Smooth muscle cell (in vitro differentiated cells): ENCODE measurements around the gene SYPL1. TPM values are rescaled to one million over a fixed set of nuclear protein-coding genes. Genes with fewer than 3 reads are reported as not detected.

Experiments used
- DNase-seq: peaks from one replicate; lab custom pipeline; 2025; ENCODE audit not compliant: unreplicated experiment; lab: John Stamatoyannopoulos, UW
- H2AFZ ChIP-seq: fragments of 200-600 bp; sonication (generic); 2 replicates; pipeline ENCODE4 v1.6.0; 2016; ENCODE audit warnings: antibody characterized with exemption, low read depth, mild to moderate bottlenecking
- H3F3A ChIP-seq: fragments of 200-600 bp; sonication (generic); 2 replicates; pipeline ENCODE4 v1.6.0; 2017; ENCODE audit warnings: antibody characterized with exemption, low read depth
- H3K27ac ChIP-seq: fragments of 200-600 bp; sonication (generic); 2 replicates; pipeline ENCODE4 v1.5.1; 2016; ENCODE audit warnings: low read depth, mild to moderate bottlenecking
- H3K27me3 ChIP-seq: fragments of 200-600 bp; sonication (generic); 2 replicates; pipeline ENCODE4 v1.6.1; 2016; ENCODE audit warnings: low read depth, mild to moderate bottlenecking
- H3K36me3 ChIP-seq: fragments of 200-600 bp; sonication (generic); 2 replicates; pipeline ENCODE4 v1.5.1; 2016; ENCODE audit warnings: low read depth
- H3K4me1 ChIP-seq: fragments of 200-600 bp; sonication (generic); 2 replicates; pipeline ENCODE4 v1.5.1; 2016; ENCODE audit warnings: low read depth
- H3K4me2 ChIP-seq: fragments of 200-600 bp; sonication (generic); 2 replicates; pipeline ENCODE4 v1.6.0; 2016; ENCODE audit warnings: mild to moderate bottlenecking
- H3K4me3 ChIP-seq: fragments of 200-600 bp; sonication (generic); 2 replicates; pipeline ENCODE4 v1.5.1; 2016; ENCODE audit warnings: mild to moderate bottlenecking
- H3K79me2 ChIP-seq: fragments of 200-600 bp; sonication (generic); 2 replicates; pipeline ENCODE4 v1.6.0; 2016; ENCODE audit warnings: low read depth, mild to moderate bottlenecking
- H3K9ac ChIP-seq: fragments of 200-600 bp; sonication (generic); 2 replicates; pipeline ENCODE4 v1.6.0; 2016; ENCODE audit warnings: low read depth
- H3K9me3 ChIP-seq: fragments of 200-600 bp; sonication (generic); replicated peaks from 2 replicates; pipeline ENCODE4 v1.5.1; 2016; ENCODE audit warnings: low read depth
- H4K20me1 ChIP-seq: fragments of 200-600 bp; sonication (generic); 2 replicates; pipeline ENCODE4 v1.6.0; 2016; ENCODE audit warnings: low read depth
- CTCF ChIP-seq: fragments of 200-600 bp; sonication (generic); IDR thresholded peaks from 2 replicates; pipeline ENCODE4 v1.5.1; 2017; ENCODE audit warnings: borderline replicate concordance, mild to moderate bottlenecking, antibody characterized with exemption; ENCODE audit not compliant: insufficient read depth, poor library complexity, severe bottlenecking
- WGBS: methylation state at CpG from one replicate; pipeline ENCODE4 v1.1.7; 2016; ENCODE audit warnings: low lambda C conversion rate; 5-methylcytosine and 5-hydroxymethylcytosine counted together
- polyA plus RNA-seq: library from polyadenylated mRNA; unstranded; fragments of >200 nt; fragmentation: Nextera tagmentation; extraction: Ambion mirVana; gene quantifications from 2 replicates; pipeline ENCODE4 v1.2.1, GENCODE V29; 2016
- total RNA-seq: library from RNA; depleted of rRNA; stranded (reverse); fragments of >200 nt; gene quantifications from 2 replicates; pipeline ENCODE4 v1.2.3, GENCODE V29; 2014

The SYPL1 gene
- total and polyA plus RNA-seq, 2 experiments from 2014 or later: 75.2 to 107 TPM

- Histone ChIP-seq H3K79me2 (peaks cover 82% of the 10 kb centered on the region), H2AFZ (no peak overlapping the region), H4K20me1 (peaks cover 84% of the 10 kb centered on the region), H3K4me3 (no peak overlapping the region), H3K4me2 (no peak overlapping the region), H3K9ac (no peak overlapping the region), H3K27me3 (no peaks in the 10 kb centered on the region), H3K27ac (no peak overlapping the region), H3K9me3 (no peaks in the 10 kb centered on the region), H3F3A (no peaks in the 10 kb centered on the region), H3K36me3 (no peaks in the 10 kb centered on the region), H3K4me1 (no peaks in the 10 kb centered on the region)
- no peak for DNase-seq
- TF ChIP-seq CTCF: no peak
- WGBS: 93% methylated on average over 5 of the region's 5 CpGs
Observed at GRCh38 chr7:106100863-106101629, 11.1 kb downstream of the SYPL1 start.

- Histone ChIP-seq H3K27me3 (no peaks in the 10 kb centered on the region), H3K4me2 (no peak overlapping the region), H4K20me1 (peaks cover 69% of the 10 kb centered on the region), H3K9ac (no peak overlapping the region), H3K4me1 (no peaks in the 10 kb centered on the region), H3K27ac (no peak overlapping the region), H2AFZ (no peak overlapping the region), H3F3A (no peaks in the 10 kb centered on the region), H3K4me3 (no peak overlapping the region), H3K79me2 (peaks cover 67% of the 10 kb centered on the region), H3K36me3 (no peaks in the 10 kb centered on the region), H3K9me3 (no peaks in the 10 kb centered on the region)
- DNase-seq: no peak
- 97% methylated on average over 3 of the region's 3 CpGs for WGBS
- TF ChIP-seq CTCF: no peak
Observed at GRCh38 chr7:106099539-106099938, 12.6 kb downstream of the SYPL1 start.

GRCh38 chr7:106098889-106099288 is 13.2 kb downstream of the SYPL1 start:
- TF ChIP-seq CTCF: no peak
- H3K27me3 ChIP-seq: no peaks in the 10 kb centered on the region
- peaks cover 66% of the 10 kb centered on the region for H3K79me2 ChIP-seq
- H3K4me3 ChIP-seq: no peak overlapping the region
- H3K36me3 ChIP-seq: no peaks in the 10 kb centered on the region
- no peaks in the 10 kb centered on the region for H3K4me1 ChIP-seq
- H3K27ac ChIP-seq: no peak overlapping the region
- no peaks in the 10 kb centered on the region for H3K9me3 ChIP-seq
- no peak overlapping the region for H3K4me2 ChIP-seq
- peaks cover 69% of the 10 kb centered on the region for H4K20me1 ChIP-seq
- H3K9ac ChIP-seq: no peak overlapping the region
- no peak for DNase-seq
- no peak overlapping the region for H2AFZ ChIP-seq
- no peaks in the 10 kb centered on the region for H3F3A ChIP-seq

DNA sequence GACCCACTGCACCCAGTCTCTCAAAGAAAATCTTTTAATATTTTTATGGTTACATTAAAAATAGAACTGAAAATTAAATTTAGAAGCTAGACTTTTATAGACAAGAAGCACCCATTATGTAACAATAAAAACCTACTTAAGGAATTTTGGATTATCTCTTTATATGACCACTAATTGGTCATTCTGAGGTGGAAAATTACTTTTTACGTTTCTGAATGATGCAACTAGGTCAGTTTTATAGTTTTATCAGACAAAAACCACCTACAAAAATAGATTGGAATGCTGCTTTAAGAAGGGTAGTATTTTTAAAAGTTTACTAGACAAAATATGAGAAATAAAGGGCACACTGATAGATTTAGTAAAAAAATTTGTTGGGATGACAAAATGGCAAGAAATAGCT is 16.5 kb downstream of the SYPL1 start:
- WGBS: 69% methylated on average over 1 of the region's 1 CpG
- DNase-seq: no peak
- no peak for TF ChIP-seq CTCF

More for the DNA sequence above, 16.5 kb downstream of the SYPL1 start:
- Histone ChIP-seq H3K36me3 (peaks cover 15% of the 10 kb centered on the region), H3K27ac (no peak overlapping the region), H3K4me1 (no peaks in the 10 kb centered on the region), H3K79me2 (peaks cover 35% of the 10 kb centered on the region), H2AFZ (no peak overlapping the region), H3K9me3 (no peaks in the 10 kb centered on the region), H3K4me3 (no peak overlapping the region), H3F3A (no peaks in the 10 kb centered on the region), H4K20me1 (peaks cover 37% of the 10 kb centered on the region), H3K9ac (no peak overlapping the region), H3K4me2 (no peak overlapping the region), H3K27me3 (no peaks in the 10 kb centered on the region)
